A673 (cell line): ENCODE measurements around the gene TTLL11. TPM values are rescaled to one million over a fixed set of nuclear protein-coding genes. Genes with fewer than 3 reads are reported as not detected.

Experiments used
- BruUV-seq: library from RNA; stranded (reverse); fragments of 400-500 nt; replicated peaks from 2 replicates; lab custom pipeline; 2021; lab: Mats Ljungman, UMichigan
- CTCF ChIA-PET: fragments of 300-600 bp; sonication (Branson Sonifier 250); formaldehyde crosslinking; loops from one replicate; lab custom pipeline; 2022; ENCODE audit warnings: antibody characterized with exemption; lab: Charles Lee
- POLR2A ChIA-PET: fragments of 300-600 bp; sonication (Branson Sonifier 250); formaldehyde crosslinking; loops from one replicate; lab custom pipeline; 2022; ENCODE audit warnings: antibody characterized with exemption; ENCODE audit not compliant: low non-redundant PET; lab: Charles Lee
- DNase-seq: peaks from one replicate; pipeline ENCODE4 v3.0.0-alpha.2; 2015; ENCODE audit warnings: low spot score
- H3K27ac ChIP-seq: fragments of 200-600 bp; sonication (generic); 2 replicates; pipeline ENCODE4 v1.5.1; 2016; ENCODE audit warnings: mixed run types, low read depth, mild to moderate bottlenecking, mixed read lengths, antibody characterized with exemption, low read length; ENCODE audit not compliant: poor library complexity, severe bottlenecking
- H3K27me3 ChIP-seq: fragments of 200-600 bp; sonication (generic); replicated peaks from 2 replicates; pipeline ENCODE4 v1.6.1; 2017; ENCODE audit warnings: mixed run types, low read depth, mild to moderate bottlenecking, mixed read lengths, antibody characterized with exemption, low read length; ENCODE audit not compliant: insufficient read depth, poor library complexity
- H3K36me3 ChIP-seq: fragments of 200-600 bp; sonication (generic); 2 replicates; pipeline ENCODE4 v1.6.1; 2016; ENCODE audit warnings: mixed run types, mild to moderate bottlenecking, mixed read lengths, antibody characterized with exemption, low read length; ENCODE audit not compliant: insufficient read depth, poor library complexity, severe bottlenecking
- H3K4me1 ChIP-seq: fragments of 200-600 bp; sonication (generic); 2 replicates; pipeline ENCODE4 v1.6.1; 2017; ENCODE audit warnings: mixed run types, mild to moderate bottlenecking, mixed read lengths, antibody characterized with exemption, low read length; ENCODE audit not compliant: insufficient read depth, poor library complexity, severe bottlenecking
- H3K4me3 ChIP-seq: fragments of 200-600 bp; sonication (generic); 2 replicates; pipeline ENCODE4 v1.5.1; 2016; ENCODE audit warnings: low read depth, mixed run types, mild to moderate bottlenecking, mixed read lengths, low read length; ENCODE audit not compliant: poor library complexity, severe bottlenecking
- H3K9me3 ChIP-seq: fragments of 200-600 bp; sonication (generic); 2 replicates; pipeline ENCODE4 v1.6.1; 2016; ENCODE audit warnings: mixed run types, low read depth, mild to moderate bottlenecking, mixed read lengths, antibody characterized with exemption, low read length; ENCODE audit not compliant: poor library complexity, severe bottlenecking
- CTCF ChIP-seq: fragments of 300-800, 200-600 bp; sonication (generic); conservative IDR thresholded peaks from 2 replicates; pipeline ENCODE4 v1.5.1; 2017; ENCODE audit warnings: low read depth, mild to moderate bottlenecking, antibody characterized with exemption, low read length, moderate library complexity, mixed read lengths
- EZH2 ChIP-seq: fragments of 200-600 bp; sonication (generic); IDR thresholded peaks from 2 replicates; pipeline ENCODE4 v1.6.1; 2017; ENCODE audit warnings: borderline replicate concordance, low read depth, mild to moderate bottlenecking, mixed read lengths, antibody characterized with exemption, low read length; ENCODE audit not compliant: poor library complexity, severe bottlenecking
- intact Hi-C: fragments of 100-400 bp; cut with micrococcal nuclease; formaldehyde crosslinking; loops from one replicate; pipeline ENCODE4 v1.10.0; 2022; ENCODE audit not compliant: unreplicated experiment
- total RNA-seq: library from RNA; stranded (reverse); gene quantifications from 2 replicates; pipeline ENCODE4 v1.2.3, GENCODE V29; 2021

TTLL11 gene
- total RNA-seq, 1 experiment from 2014 or later = 3.0 TPM

GRCh38 chr9:122124528-122124927, 31.4 kb upstream of the TTLL11 start:
- ChIA-PET POLR2A (no interaction called here), CTCF (interaction anchor here (0.8 to 5.2 kb wide), 6 partner anchors 26 to 579 kb away, joined by 3 to 53 read pairs (median 4); no protein-coding TSS in a partner anchor)
- TF ChIP-seq EZH2 (no peak), CTCF (no peak)
- Histone ChIP-seq H3K36me3 (no peaks in the 10 kb centered on the region), H3K27me3 (peaks cover 11% of the 10 kb centered on the region), H3K4me3 (no peak overlapping the region), H3K4me1 (peaks cover 11% of the 10 kb centered on the region), H3K27ac (no peak overlapping the region), H3K9me3 (no peaks in the 10 kb centered on the region)
- no TSS peak for BruUV-seq
- intact Hi-C loops = loop anchor here (2.0 to 5.0 kb wide), 2 partner anchors 26 to 328 kb away; no protein-coding TSS in a partner anchor
- DNase-seq = no peak

GRCh38 chr9:122124048-122124447, 30.9 kb upstream of the TTLL11 start:
- TF ChIP-seq CTCF (no peak), EZH2 (no peak)
- POLR2A ChIA-PET = no interaction called here
- Histone ChIP-seq H3K9me3 (no peaks in the 10 kb centered on the region), H3K27ac (no peak overlapping the region), H3K4me1 (peaks cover 11% of the 10 kb centered on the region), H3K27me3 (peaks cover 11% of the 10 kb centered on the region), H3K4me3 (no peak overlapping the region), H3K36me3 (no peaks in the 10 kb centered on the region)
- CTCF ChIA-PET = interaction anchor here (3.4 to 5.2 kb wide), 2 partner anchors 25 to 227 kb away, joined by 42 to 53 read pairs; no protein-coding TSS in a partner anchor
- intact Hi-C loops = loop anchor here (2.0 to 5.0 kb wide), 2 partner anchors 25 to 328 kb away; no protein-coding TSS in a partner anchor
- no peak for DNase-seq
- BruUV-seq = no TSS peak

- peak; percentile 99 for TF ChIP-seq CTCF
- TF ChIP-seq EZH2 = no peak
- peaks cover 11% of the 10 kb centered on the region for H3K4me1 ChIP-seq
- BruUV-seq = no TSS peak
- H3K27me3 ChIP-seq = peaks cover 11% of the 10 kb centered on the region
- intact Hi-C loops = loop anchor here (1.0 to 5.0 kb wide), 2 partner anchors 329 to 577 kb away; no protein-coding TSS in a partner anchor
- no peak overlapping the region for H3K27ac ChIP-seq
- CTCF ChIA-PET = interaction anchor here (0.9 to 5.2 kb wide), 3 partner anchors 17 to 228 kb away, joined by 3 to 42 read pairs (median 9); no protein-coding TSS in a partner anchor
- no peaks in the 10 kb centered on the region for H3K36me3 ChIP-seq
- POLR2A ChIA-PET = no interaction called here
- no peak overlapping the region for H3K4me3 ChIP-seq
- no peaks in the 10 kb centered on the region for H3K9me3 ChIP-seq
- peak; percentile 77 for DNase-seq
These were observed 30.0 kb upstream of the TTLL11 start for GRCh38 chr9:122122903-122123632.
